ENCODE results near the gene TH.

TH gene

GRCh38 chr11:2208691-2209369 is 37.2 kb upstream of the TH start:
- peak; percentile 9 for DNase-seq (ENCODE audit: low spot score)

- DNase-seq (ENCODE audit: low spot score): peak; percentile 3
These were observed 36.4 kb upstream of the TH start for GRCh38 chr11:2207773-2208621.

GRCh38 chr11:2207212-2207611 is 35.6 kb upstream of the TH start:
- DNase-seq (ENCODE audit: low spot score): no peak

- no peak for DNase-seq (ENCODE audit: low spot score)
These were observed 34.5 kb upstream of the TH start for GRCh38 chr11:2205981-2206690.

DNA sequence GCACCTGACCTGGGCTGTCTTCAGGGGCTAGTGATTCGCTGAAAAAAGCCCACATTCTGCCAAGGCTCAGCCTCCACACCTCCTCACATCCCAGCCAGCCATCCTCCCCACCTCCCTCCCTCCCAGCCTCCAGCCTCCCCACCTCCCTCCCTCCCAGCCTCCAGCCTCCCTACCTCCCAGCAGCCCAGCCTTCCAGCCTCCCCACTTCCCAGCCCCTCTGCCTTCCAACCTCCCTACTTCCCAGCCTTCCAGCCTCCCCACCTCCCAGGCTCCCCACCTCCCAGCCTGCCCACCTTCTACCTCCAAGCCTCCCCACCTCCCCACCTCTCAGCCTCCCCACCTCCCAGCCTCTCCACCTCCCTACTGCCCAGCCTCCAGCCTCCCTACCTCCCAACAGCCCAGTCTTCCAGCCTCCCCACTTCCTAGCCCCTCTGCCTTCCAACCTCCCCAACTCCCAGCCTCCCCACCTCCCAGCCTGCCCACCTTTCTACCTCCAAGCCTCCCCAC is 33.7 kb upstream of the TH start:
- no peak for DNase-seq (ENCODE audit: low spot score)

DNA sequence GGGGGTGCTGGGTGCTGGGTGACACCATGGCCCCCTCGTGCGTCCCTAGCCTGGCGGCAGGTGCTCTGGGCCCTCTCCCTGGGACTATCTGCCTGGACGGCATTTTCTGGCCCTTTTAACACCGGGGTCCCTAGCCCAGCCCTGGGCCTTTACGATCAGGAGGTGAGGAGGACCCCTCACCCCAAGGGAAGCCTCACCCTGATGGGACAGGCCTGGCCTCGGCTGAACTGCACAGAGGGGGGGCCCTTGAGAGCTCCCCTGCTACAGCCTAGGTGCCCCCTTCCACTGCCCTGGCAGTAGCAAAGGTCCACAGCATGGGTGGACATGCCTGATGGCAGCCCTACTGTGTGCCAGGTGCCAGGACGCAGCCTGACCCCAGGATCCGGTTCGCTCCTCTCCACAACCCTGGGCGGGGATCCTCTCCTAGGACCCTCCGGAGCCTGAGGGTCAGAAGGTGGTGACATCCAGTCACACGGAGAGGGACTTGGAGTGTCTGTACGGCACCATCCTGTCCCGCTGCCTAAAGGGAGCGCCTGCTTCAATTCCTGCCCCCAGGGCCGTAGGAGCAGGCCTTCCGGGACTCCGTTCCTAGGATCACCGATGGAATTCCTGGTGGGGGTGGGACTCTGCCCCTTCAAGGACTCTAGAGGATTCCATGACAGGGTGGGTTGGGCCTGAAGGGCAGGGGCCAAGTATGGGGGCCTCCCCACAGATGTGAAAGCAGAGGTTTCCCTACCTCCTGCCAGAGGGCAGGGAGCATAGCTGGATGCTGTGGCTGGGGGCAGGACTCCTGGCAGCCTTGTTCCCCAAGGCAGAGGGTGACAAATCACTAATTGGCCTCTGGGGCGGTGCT is 33.0 kb upstream of the TH start:
- no peak for DNase-seq (ENCODE audit: low spot score)

GRCh38 chr11:2203440-2204259 is 32.0 kb upstream of the TH start:
- no peak for DNase-seq (ENCODE audit: low spot score)

- no peak for DNase-seq (ENCODE audit: low spot score)
These were observed 31.4 kb upstream of the TH start for GRCh38 chr11:2202900-2203439.

- DNase-seq (ENCODE audit: low spot score): no peak
These were observed 30.7 kb upstream of the TH start for GRCh38 chr11:2202071-2202899.

DNA sequence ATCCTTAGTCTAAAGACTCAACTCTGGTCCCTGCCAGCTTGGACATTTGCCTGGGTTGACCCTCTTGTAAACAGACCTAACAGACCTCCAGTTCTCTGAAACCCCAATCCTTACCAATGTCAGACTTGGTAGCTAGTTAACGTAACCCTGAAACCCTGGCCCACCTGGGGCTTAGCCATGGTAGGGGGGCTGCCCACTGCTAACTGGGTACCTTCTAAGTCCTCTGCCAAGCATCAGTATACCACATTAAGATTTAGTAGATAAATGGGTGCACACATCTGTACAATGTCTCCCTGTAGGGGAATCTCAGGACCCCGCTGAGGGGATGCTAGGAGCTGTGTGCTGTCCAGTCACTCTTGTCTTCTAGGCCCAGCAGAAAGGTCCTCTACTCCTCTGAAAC is 29.9 kb upstream of the TH start:
- no peak for DNase-seq (ENCODE audit: low spot score)

- DNase-seq (ENCODE audit: low spot score): no peak
These were observed 29.4 kb upstream of the TH start for GRCh38 chr11:2200957-2201519.

- no peak for DNase-seq (ENCODE audit: low spot score)
These were observed 28.9 kb upstream of the TH start for GRCh38 chr11:2200536-2200935.

DNA sequence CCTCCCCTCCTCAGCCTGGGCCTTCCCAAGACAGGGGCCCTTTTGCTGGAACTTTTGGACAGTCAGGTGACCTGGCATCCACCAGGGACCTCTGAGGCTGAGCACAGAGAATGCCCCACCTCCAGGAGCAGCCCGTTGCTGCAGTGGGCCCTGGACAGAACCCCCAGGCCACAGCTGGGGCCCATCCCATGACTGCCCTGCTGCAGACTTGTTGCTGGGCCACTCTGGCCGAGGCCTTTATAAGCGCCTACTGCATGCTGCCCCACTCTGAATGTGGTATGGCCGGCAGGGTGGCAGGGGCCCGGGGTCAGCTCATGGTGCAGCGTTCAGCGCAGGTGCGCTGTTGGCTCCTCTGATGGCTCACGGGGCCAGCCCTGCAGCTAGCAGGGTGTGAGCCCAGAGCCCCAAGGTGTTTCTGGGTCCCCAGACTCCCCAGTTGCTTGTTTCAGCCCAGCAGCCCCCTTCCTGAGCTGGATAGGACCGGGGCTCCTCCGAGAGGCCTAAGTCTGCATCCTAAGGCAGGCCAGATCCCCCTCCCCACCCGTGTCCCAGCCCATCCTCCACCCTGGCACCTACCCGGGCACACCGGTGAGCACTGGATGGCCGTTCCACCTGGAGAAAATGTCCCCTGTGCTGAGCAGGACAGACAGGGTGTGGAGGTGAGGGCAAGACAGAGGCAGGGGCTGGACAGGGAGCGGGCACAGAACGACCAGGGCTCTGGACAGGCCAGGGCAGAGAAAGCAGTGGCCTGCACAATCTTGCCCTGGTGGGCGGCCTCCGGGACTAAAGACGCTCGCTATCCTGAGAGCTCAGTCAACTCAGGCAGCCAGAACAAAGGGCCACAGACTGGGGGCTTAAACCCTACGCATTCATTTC is 28.1 kb upstream of the TH start:
- DNase-seq (ENCODE audit: low spot score): no peak

DNA sequence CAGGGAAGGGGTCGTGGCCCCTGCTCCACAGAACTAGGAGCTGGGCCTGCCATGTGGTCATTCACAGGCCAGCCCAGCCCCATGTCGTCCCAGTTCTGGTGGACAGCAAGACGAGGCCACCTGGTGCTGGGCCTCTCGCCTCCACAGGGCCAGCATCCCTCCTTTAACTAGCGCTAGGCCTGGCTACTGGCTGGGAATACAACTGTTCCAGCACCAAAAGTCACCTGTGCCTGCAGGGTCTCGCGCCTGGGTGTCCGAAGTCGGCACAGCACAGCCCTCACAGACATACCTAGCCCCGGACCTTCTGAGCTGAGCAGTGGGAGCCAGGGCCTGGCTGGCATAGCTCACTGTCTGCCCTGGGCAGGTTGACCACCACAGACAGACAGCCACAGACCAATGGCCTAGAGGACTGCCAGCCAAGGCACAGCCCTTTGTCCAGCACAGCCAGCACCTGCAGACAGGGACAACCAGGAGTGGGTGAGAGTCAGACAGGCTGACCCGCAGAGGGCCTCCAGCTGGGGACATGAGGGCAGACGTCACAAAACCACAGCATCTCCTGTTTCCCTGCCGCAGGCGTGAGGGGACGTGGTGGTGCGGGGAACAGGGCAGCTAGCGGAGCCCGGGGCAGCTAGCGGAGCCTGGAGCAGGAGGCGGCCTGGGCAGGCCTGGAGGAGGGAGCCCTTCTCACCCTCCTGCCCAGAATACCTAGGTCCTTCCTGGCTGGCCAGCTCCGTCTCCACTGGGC is 27.2 kb upstream of the TH start:
- DNase-seq (ENCODE audit: low spot score): no peak

- no peak for DNase-seq (ENCODE audit: low spot score)
These were observed 26.3 kb upstream of the TH start for GRCh38 chr11:2197771-2198520.

GRCh38 chr11:2196970-2197770 is 25.6 kb upstream of the TH start:
- DNase-seq (ENCODE audit: low spot score): peak; percentile 83
